CD4-positive, alpha-beta memory T cell (primary cell): ENCODE measurements around the gene RWDD1. TPM values are rescaled to one million over a fixed set of nuclear protein-coding genes. Genes with fewer than 3 reads are reported as not detected.
A peak's percentile ranks its signal among the peaks of the same experiment; 100 is the strongest.

ENCODE experiments used
- CTCF ChIA-PET: fragments of 350-600 bp; sonication (Branson Sonifier 250); formaldehyde crosslinking; loops from one replicate; lab custom pipeline; 2021; ENCODE audit warnings: inconsistent platforms; ENCODE audit not compliant: partially characterized antibody; lab: Charles Lee
- POLR2A ChIA-PET: fragments of 350-600 bp; sonication (Branson Sonifier 250); formaldehyde crosslinking; loops from one replicate; lab custom pipeline; 2021; ENCODE audit not compliant: partially characterized antibody; lab: Charles Lee
- DNase-seq, 5 donors: peaks; one replicate each; pipeline versions ENCODE4 v3.0.0 to v3.0.0-alpha.2; 2020 to 2022; ENCODE audit warnings: mixed read lengths in 1 of 5
- H3K27ac ChIP-seq: one replicate; pipeline ENCODE4 v1.7.0; 2013; ENCODE audit warnings: low read depth, low read length
- H3K27me3 ChIP-seq: 2 replicates; pipeline ENCODE4 v1.7.0; 2013; ENCODE audit warnings: mild to moderate bottlenecking, low read length, moderate library complexity; ENCODE audit not compliant: insufficient read depth
- H3K36me3 ChIP-seq: 2 replicates; pipeline ENCODE4 v1.7.0; 2013; ENCODE audit warnings: mild to moderate bottlenecking, low read length, moderate library complexity; ENCODE audit not compliant: insufficient read depth
- H3K4me1 ChIP-seq: 2 replicates; pipeline ENCODE4 v1.7.0; 2013; ENCODE audit warnings: mild to moderate bottlenecking, low read length, moderate library complexity; ENCODE audit not compliant: insufficient read depth
- H3K4me3 ChIP-seq, 2 donors: one replicate each; pipeline ENCODE4 v1.7.0; 2013; ENCODE audit warnings: low read length in 2 of 2, mild to moderate bottlenecking in 1 of 2
- H3K9me3 ChIP-seq, 2 donors: one replicate each; pipeline ENCODE4 v1.7.0; 2013; ENCODE audit warnings: low read length in 2 of 2, control low read depth in 1 of 2; ENCODE audit not compliant: control insufficient read depth in 1 of 2
- H3K27ac Mint-ChIP-seq, 7 donors: one replicate each; pipeline ENCODE4 v1.8.0; 2020 to 2021; ENCODE audit warnings: mixed read lengths in 7 of 7, mild to moderate bottlenecking in 6 of 7, inconsistent platforms in 3 of 7, moderate library complexity in 3 of 7
- H3K27me3 Mint-ChIP-seq, 2 donors: one replicate each; pipeline ENCODE4 v1.8.0; 2020 to 2021; ENCODE audit warnings: mixed read lengths in 2 of 2
- H3K36me3 Mint-ChIP-seq, 2 donors: one replicate each; pipeline ENCODE4 v1.8.0; 2020 to 2021; ENCODE audit warnings: mixed read lengths in 2 of 2, inconsistent platforms in 1 of 2, mild to moderate bottlenecking in 1 of 2
- H3K4me1 Mint-ChIP-seq, 4 donors: one replicate each; pipeline ENCODE4 v1.8.0; 2020 to 2021; ENCODE audit warnings: mixed read lengths in 4 of 4, mild to moderate bottlenecking in 1 of 4
- H3K4me3 Mint-ChIP-seq, 8 donors: one replicate each; pipeline ENCODE4 v1.8.0; 2020 to 2021; ENCODE audit warnings: mixed read lengths in 8 of 8, mild to moderate bottlenecking in 7 of 8, moderate library complexity in 6 of 8, inconsistent platforms in 3 of 8
- H3K9me3 Mint-ChIP-seq, 8 donors: one replicate each; pipeline ENCODE4 v1.8.0; 2020 to 2021; ENCODE audit warnings: mixed read lengths in 8 of 8, mild to moderate bottlenecking in 5 of 8, inconsistent platforms in 3 of 8, moderate library complexity in 1 of 8
- intact Hi-C: fragments of 100-400 bp; cut with micrococcal nuclease; formaldehyde crosslinking; loops from one replicate; pipeline ENCODE4 v1.15.1; 2023
- polyA plus RNA-seq, 2 donors: library from polyadenylated mRNA; unstranded; fragments of 300-500 nt; fragmentation: Illumina TruSeq; gene quantifications; one replicate each; pipeline ENCODE4 v1.2.3, GENCODE V29; 2021
- total RNA-seq, 2 experiments: library from RNA; stranded (reverse); gene quantifications; one replicate each; pipeline ENCODE4 v1.2.3, GENCODE V29; 2021

RWDD1 gene
- total and polyA plus RNA-seq, 4 experiments from 2014 or later: 32.6 to 79.0 (median 53.2) TPM

GRCh38 chr6:116530436-116530835 is 40.9 kb upstream of the RWDD1 start:
- no peak overlapping the region for H3K4me3 ChIP-seq
- POLR2A ChIA-PET: no interaction called here
- no peak for DNase-seq
- CTCF ChIA-PET: interaction anchor here (0.8 to 1.6 kb wide), 2 partner anchors 87 to 243 kb away, joined by 3 to 8 read pairs; no protein-coding TSS in a partner anchor
- no peak overlapping the region for H3K4me3 Mint-ChIP-seq
- no peak overlapping the region for H3K27ac ChIP-seq
- H3K36me3 ChIP-seq: no peaks in the 10 kb centered on the region
- peaks cover 14 to 19% of the 10 kb centered on the region in 2 donors for H3K27me3 Mint-ChIP-seq
- no peak overlapping the region for H3K27ac Mint-ChIP-seq
- no peaks in the 10 kb centered on the region for H3K27me3 ChIP-seq
- no peaks in the 10 kb centered on the region for H3K4me1 ChIP-seq
- H3K9me3 ChIP-seq: no peaks in the 10 kb centered on the region
- intact Hi-C loops: loop anchor here (10.0 kb wide), 1 partner anchor 166 kb away; no protein-coding TSS in a partner anchor
- H3K36me3 Mint-ChIP-seq: no peaks in the 10 kb centered on the region
- no peaks in the 10 kb centered on the region for H3K9me3 Mint-ChIP-seq
- H3K4me1 Mint-ChIP-seq: peaks cover 0 to 2% (median 0%) of the 10 kb centered on the region in 4 donors

DNA sequence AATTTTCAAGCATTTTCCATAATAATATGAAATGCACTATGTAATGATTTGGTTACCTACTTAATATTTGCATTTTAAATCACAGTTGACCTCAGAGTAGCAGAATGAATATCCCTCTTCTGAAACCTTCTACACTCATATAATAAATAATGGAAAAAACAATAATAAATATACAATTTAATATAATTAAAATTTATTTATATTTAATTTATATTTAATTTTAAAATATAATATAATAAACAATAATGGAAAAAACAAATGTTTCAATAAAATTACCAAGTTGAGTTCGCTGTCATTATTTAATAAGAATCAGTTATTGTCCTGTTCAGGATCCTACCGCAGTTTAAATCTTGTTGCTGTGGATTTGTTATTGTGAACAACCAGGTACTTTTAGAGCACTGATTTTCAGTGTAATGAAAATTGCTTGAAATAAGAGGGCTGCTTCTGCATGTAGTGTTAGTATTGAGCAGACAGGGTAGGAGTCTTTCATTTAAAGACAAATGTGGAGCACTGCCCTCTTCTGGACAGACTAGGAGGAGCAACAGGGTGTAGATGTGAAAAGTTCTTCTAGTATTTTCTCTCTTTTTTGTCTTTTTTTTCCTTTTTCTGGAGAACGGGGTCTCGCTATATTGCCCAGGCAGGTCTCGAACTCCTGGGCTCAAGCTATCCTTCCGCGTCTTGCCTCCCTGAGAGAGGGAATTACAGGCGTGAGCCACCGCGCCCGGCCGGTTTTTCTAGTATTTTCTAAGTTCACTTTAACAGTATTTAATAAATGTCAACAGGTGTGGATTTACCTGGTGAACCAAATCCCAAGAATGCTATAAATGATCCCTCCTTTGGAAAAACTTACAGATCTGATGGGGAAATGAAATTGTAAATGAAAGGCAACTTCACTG is 39.4 kb upstream of the RWDD1 start:
- H3K4me3 Mint-ChIP-seq: no peak overlapping the region
- Histone ChIP-seq H3K27ac (no peak overlapping the region), H3K9me3 (no peaks in the 10 kb centered on the region), H3K4me1 (no peaks in the 10 kb centered on the region), H3K4me3 (no peak overlapping the region), H3K36me3 (no peaks in the 10 kb centered on the region), H3K27me3 (no peaks in the 10 kb centered on the region)
- intact Hi-C loops: loop anchor here (1.0 to 10.0 kb wide), 5 partner anchors 88 to 315 kb away; no protein-coding TSS in a partner anchor
- POLR2A ChIA-PET: no interaction called here
- H3K27me3 Mint-ChIP-seq: peaks cover 14 to 17% of the 10 kb centered on the region in 2 donors
- H3K36me3 Mint-ChIP-seq: no peaks in the 10 kb centered on the region
- DNase-seq: peak; percentile 65 to 73 (median 67)
- CTCF ChIA-PET: interaction anchor here (1.0 to 4.5 kb wide), 16 partner anchors 9 to 315 kb away, joined by 3 to 121 read pairs (median 12); partner anchors contain the start of genes CALHM4, CALHM5, RWDD1 and TSPYL1
- H3K9me3 Mint-ChIP-seq: no peaks in the 10 kb centered on the region
- no peak overlapping the region for H3K27ac Mint-ChIP-seq
- peaks cover 0 to 4% (median under 1%) of the 10 kb centered on the region in 4 donors for H3K4me1 Mint-ChIP-seq

GRCh38 chr6:116533233-116533957 is 37.9 kb upstream of the RWDD1 start:
- H3K27ac Mint-ChIP-seq: no peak overlapping the region
- H3K4me3 Mint-ChIP-seq: no peak overlapping the region
- peaks cover 0 to 4% (median under 1%) of the 10 kb centered on the region in 4 donors for H3K4me1 Mint-ChIP-seq
- no peak for DNase-seq
- no peak overlapping the region for H3K27ac ChIP-seq
- peaks cover 14 to 17% of the 10 kb centered on the region in 2 donors for H3K27me3 Mint-ChIP-seq
- no peaks in the 10 kb centered on the region for H3K9me3 ChIP-seq
- H3K36me3 Mint-ChIP-seq: no peaks in the 10 kb centered on the region
- ChIA-PET POLR2A (no interaction called here), CTCF (interaction anchor here (0.9 to 4.5 kb wide), 26 partner anchors 9 to 316 kb away, joined by 3 to 121 read pairs (median 6); partner anchors contain the start of genes CALHM4, CALHM5, RWDD1 and TRAPPC3L)
- H3K4me1 ChIP-seq: no peaks in the 10 kb centered on the region
- H3K9me3 Mint-ChIP-seq: no peaks in the 10 kb centered on the region
- intact Hi-C loops: loop anchor here (2.0 to 10.0 kb wide), 2 partner anchors 169 to 317 kb away; no protein-coding TSS in a partner anchor
- H3K36me3 ChIP-seq: no peaks in the 10 kb centered on the region
- H3K27me3 ChIP-seq: no peaks in the 10 kb centered on the region
- no peak overlapping the region for H3K4me3 ChIP-seq

GRCh38 chr6:116535109-116535508 is 36.2 kb upstream of the RWDD1 start:
- H3K9me3 Mint-ChIP-seq: no peaks in the 10 kb centered on the region
- H3K27ac ChIP-seq: no peak overlapping the region
- no peaks in the 10 kb centered on the region for H3K9me3 ChIP-seq
- no peaks in the 10 kb centered on the region for H3K27me3 ChIP-seq
- peaks cover 11 to 15% of the 10 kb centered on the region in 2 donors for H3K27me3 Mint-ChIP-seq
- DNase-seq: no peak
- POLR2A ChIA-PET: no interaction called here
- no peak overlapping the region for H3K27ac Mint-ChIP-seq
- H3K4me1 ChIP-seq: no peaks in the 10 kb centered on the region
- H3K4me3 Mint-ChIP-seq: no peak overlapping the region
- H3K36me3 ChIP-seq: no peaks in the 10 kb centered on the region
- H3K4me1 Mint-ChIP-seq: peaks cover 0 to 4% (median under 1%) of the 10 kb centered on the region in 4 donors
- H3K36me3 Mint-ChIP-seq: no peaks in the 10 kb centered on the region
- H3K4me3 ChIP-seq: no peak overlapping the region
- intact Hi-C loops: loop anchor here (10.0 kb wide), 1 partner anchor 170 kb away; no protein-coding TSS in a partner anchor
- CTCF ChIA-PET: interaction anchor here (0.6 to 4.5 kb wide), 34 partner anchors 8 to 431 kb away, joined by 3 to 121 read pairs (median 5); partner anchors contain the start of genes CALHM4, CALHM5, RSPH4A and RWDD1

DNA sequence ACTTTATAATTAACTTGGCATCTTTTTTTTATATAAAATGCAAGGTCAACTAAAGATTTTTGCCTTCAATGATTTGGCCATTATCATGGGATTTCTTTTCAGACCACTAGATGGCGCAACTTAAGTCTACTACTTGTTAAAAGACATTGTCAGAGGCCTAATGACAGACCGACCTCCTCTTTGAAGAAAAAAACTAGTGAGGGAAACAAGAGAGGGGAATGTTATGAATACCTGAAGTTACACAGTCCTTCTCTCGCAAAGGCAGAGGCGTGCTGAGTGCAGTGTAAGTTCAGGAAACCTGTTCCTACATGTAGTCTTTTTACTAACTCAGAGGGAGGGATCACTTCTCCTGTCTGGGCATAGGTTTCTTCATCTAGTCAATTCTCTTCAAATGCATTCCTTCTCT is 35.1 kb upstream of the RWDD1 start:
- Histone ChIP-seq H3K4me1 (no peaks in the 10 kb centered on the region), H3K36me3 (no peaks in the 10 kb centered on the region), H3K4me3 (no peak overlapping the region), H3K27me3 (no peaks in the 10 kb centered on the region), H3K9me3 (no peaks in the 10 kb centered on the region), H3K27ac (no peak overlapping the region)
- intact Hi-C loops: loop anchor here (1.0 to 10.0 kb wide), 3 partner anchors 25 to 171 kb away; no protein-coding TSS in a partner anchor
- Mint-ChIP-seq H3K27me3 (peaks cover 16 to 17% of the 10 kb centered on the region in 2 donors), H3K4me3 (no peak overlapping the region), H3K9me3 (no peaks in the 10 kb centered on the region), H3K36me3 (no peaks in the 10 kb centered on the region), H3K4me1 (peaks cover 0 to 4% (median under 1%) of the 10 kb centered on the region in 4 donors), H3K27ac (no peak overlapping the region)
- peak in 4 of 5 donors; percentile 52 to 58 (median 54) for DNase-seq
- CTCF ChIA-PET: interaction anchor here (1.5 to 4.5 kb wide), 6 partner anchors 10 to 247 kb away, joined by 4 to 121 read pairs (median 22); partner anchors contain the start of gene CALHM5
- POLR2A ChIA-PET: no interaction called here

- intact Hi-C loops: no loop called here
- no peaks in the 10 kb centered on the region for H3K4me1 ChIP-seq
- H3K4me3 ChIP-seq: no peak overlapping the region
- Mint-ChIP-seq H3K27ac (no peak overlapping the region), H3K36me3 (no peaks in the 10 kb centered on the region), H3K4me1 (no peaks in the 10 kb centered on the region), H3K4me3 (no peak overlapping the region), H3K27me3 (peaks cover 19 to 22% of the 10 kb centered on the region in 2 donors), H3K9me3 (no peaks in the 10 kb centered on the region)
- no peak for DNase-seq
- no peaks in the 10 kb centered on the region for H3K27me3 ChIP-seq
- ChIA-PET CTCF (interaction anchor here (0.9 to 3.2 kb wide), 6 partner anchors 9 to 274 kb away, joined by 4 to 26 read pairs (median 8); partner anchors contain the start of gene RWDD1), POLR2A (no interaction called here)
- no peaks in the 10 kb centered on the region for H3K9me3 ChIP-seq
- H3K27ac ChIP-seq: no peak overlapping the region
- H3K36me3 ChIP-seq: no peaks in the 10 kb centered on the region
Measured at GRCh38 chr6:116542426-116542825, 28.9 kb upstream of the RWDD1 start.
